Lower lobe of right lung (tissue), 2 donors: Measurements from ENCODE around the gene KCTD4. TPM values are rescaled to one million over a fixed set of nuclear protein-coding genes. Genes with fewer than 3 reads are reported as not detected.

Experiments
- ATAC-seq, 2 donors: fragments of 200-7000 bp; cut with Tn5 transposase; one replicate each; pipeline ENCODE4 v1.9.1; 2020 to 2022; ENCODE audit warnings: mild to moderate bottlenecking in 2 of 2, moderate library complexity in 2 of 2
- DNase-seq: peaks from one replicate; pipeline ENCODE4 v3.0.0-alpha.2; 2020
- H3K27ac ChIP-seq: fragments of 200-600 bp; one replicate; pipeline ENCODE4 v1.8.0; 2022
- H3K27me3 ChIP-seq: fragments of 200-600 bp; one replicate; pipeline ENCODE4 v1.8.0; 2022; ENCODE audit warnings: low read depth
- H3K36me3 ChIP-seq: fragments of 200-600 bp; one replicate; pipeline ENCODE4 v1.8.0; 2022; ENCODE audit warnings: mild to moderate bottlenecking
- H3K4me1 ChIP-seq: fragments of 200-600 bp; one replicate; pipeline ENCODE4 v1.8.0; 2022
- H3K4me3 ChIP-seq: fragments of 200-600 bp; one replicate; pipeline ENCODE4 v1.8.0; 2022; ENCODE audit warnings: mild to moderate bottlenecking
- H3K9me3 ChIP-seq: fragments of 200-600 bp; one replicate; pipeline ENCODE4 v1.8.0; 2022
- intact Hi-C: fragments of 100-400 bp; cut with DNase I; formaldehyde crosslinking; loops from one replicate; pipeline ENCODE4 v1.11.0; 2022
- total RNA-seq: library from RNA; stranded (reverse); fragmentation: NEBNext Ultra II Directional; extraction: Animal tissue kit (Norgen Biotek cat#: 25700); gene quantifications from one replicate; pipeline ENCODE4 v1.2.1, GENCODE V29; 2021
- TF ChIP-seq, protein P1 (sequence below): fragments of 200-600 bp; IDR thresholded peaks from one replicate; pipeline ENCODE4 v1.8.0; 2022; ENCODE audit warnings: antibody characterized with exemption, mild to moderate bottlenecking
- donor health status: DM: no; HTN: yes; CAD: no; lungs with severe emphysema.

Gene KCTD4
- total RNA-seq, 1 donor from 2014 or later: not detected

DNA sequence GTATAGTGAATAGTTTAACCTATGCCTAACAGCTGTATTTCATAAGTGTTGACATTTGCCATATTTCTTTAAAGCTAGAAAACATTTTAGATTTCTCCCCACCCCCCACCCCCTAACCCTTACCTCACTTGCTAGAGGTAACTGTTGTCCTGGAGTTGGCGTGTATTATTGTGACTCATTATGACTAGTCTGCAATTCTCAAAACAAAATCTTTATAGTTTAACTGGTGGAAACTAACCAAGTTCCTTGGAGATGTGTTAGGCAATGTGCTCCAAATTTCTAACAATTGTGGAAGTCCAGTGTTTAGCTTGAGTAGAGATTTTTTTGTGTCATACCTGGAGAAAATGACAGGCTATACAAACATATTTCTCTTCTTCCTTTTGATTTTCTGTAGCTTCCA, 38.0 kb downstream of the KCTD4 start:
- intact Hi-C loops: no loop called here
- Histone ChIP-seq H3K27ac (no peak overlapping the region), H3K4me3 (no peak overlapping the region), H3K27me3 (no peaks in the 10 kb centered on the region), H3K36me3 (peaks cover 6% of the 10 kb centered on the region), H3K4me1 (no peaks in the 10 kb centered on the region), H3K9me3 (no peaks in the 10 kb centered on the region)
- TF ChIP-seq, protein P1, sequence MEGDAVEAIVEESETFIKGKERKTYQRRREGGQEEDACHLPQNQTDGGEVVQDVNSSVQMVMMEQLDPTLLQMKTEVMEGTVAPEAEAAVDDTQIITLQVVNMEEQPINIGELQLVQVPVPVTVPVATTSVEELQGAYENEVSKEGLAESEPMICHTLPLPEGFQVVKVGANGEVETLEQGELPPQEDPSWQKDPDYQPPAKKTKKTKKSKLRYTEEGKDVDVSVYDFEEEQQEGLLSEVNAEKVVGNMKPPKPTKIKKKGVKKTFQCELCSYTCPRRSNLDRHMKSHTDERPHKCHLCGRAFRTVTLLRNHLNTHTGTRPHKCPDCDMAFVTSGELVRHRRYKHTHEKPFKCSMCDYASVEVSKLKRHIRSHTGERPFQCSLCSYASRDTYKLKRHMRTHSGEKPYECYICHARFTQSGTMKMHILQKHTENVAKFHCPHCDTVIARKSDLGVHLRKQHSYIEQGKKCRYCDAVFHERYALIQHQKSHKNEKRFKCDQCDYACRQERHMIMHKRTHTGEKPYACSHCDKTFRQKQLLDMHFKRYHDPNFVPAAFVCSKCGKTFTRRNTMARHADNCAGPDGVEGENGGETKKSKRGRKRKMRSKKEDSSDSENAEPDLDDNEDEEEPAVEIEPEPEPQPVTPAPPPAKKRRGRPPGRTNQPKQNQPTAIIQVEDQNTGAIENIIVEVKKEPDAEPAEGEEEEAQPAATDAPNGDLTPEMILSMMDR: no peak
- ATAC-seq: peak in 1 of 2 donors; percentile 39
- DNase-seq: no peak

DNA sequence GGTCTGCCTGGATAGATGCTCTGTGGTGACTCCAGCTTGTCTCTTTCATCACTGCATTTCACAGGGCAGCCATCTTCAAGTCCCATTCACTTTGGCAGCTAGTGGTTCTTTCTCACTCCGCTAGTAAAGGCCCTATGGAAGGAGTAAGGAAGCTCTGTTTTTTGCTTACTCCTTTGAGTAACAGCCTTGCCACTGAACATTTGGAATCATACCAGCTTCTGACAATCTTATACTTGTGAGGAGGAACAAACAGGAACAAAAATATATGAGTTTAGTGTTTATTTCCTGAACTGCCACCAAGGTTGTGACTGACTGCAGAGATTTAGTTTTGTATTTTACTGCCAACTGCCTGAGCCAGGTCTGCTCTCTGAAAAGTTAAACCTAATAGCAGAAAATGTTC, 38.7 kb downstream of the KCTD4 start:
- no peaks in the 10 kb centered on the region for H3K4me1 ChIP-seq
- peaks cover 6% of the 10 kb centered on the region for H3K36me3 ChIP-seq
- DNase-seq: no peak
- H3K9me3 ChIP-seq: no peaks in the 10 kb centered on the region
- H3K27ac ChIP-seq: no peak overlapping the region
- intact Hi-C loops: no loop called here
- TF ChIP-seq, protein P1: no peak
- no peak for ATAC-seq
- H3K4me3 ChIP-seq: no peak overlapping the region
- H3K27me3 ChIP-seq: no peaks in the 10 kb centered on the region

DNA sequence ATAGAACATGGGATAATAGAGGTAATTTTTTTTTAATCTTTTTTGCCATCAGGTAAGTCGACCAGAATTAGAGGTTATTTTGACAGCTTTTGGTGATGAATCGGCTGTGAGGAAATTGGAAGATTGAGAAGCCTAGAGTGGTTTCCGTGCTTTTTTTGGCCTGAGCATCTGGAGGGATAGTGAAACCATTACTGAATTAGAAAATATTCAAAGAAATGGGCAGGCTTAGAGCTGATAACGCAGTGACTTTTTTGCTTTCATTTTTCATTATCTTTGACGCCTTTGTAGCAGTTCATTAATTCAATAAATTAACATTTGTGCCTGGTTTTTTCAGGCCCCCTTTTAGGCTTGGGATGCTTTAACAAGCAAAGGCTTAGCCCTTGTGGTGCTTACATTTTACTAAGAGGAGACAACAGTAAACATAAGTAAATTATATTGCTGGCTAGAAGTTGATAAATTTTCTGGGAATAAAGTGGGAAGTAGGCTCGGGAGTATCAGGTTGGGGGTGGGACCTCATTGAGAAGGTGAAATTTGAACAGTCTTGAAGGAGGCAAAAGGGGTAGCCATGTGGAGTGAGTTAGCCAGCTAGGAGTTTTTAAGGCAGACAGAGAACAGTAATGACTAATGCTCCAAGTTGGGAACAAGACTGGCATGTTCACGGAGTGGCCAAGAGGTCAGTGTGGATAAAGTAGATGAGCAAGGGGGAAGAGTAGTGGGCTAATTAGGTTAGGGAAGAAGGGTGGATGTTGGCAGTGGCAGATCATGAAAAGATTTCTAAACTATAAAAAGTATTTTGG, 44.1 kb downstream of the KCTD4 start:
- H3K9me3 ChIP-seq: no peaks in the 10 kb centered on the region
- no peak overlapping the region for H3K4me3 ChIP-seq
- H3K36me3 ChIP-seq: peaks cover 19% of the 10 kb centered on the region
- no peaks in the 10 kb centered on the region for H3K4me1 ChIP-seq
- TF ChIP-seq, protein P1: no peak
- H3K27ac ChIP-seq: no peak overlapping the region
- ATAC-seq: no peak
- H3K27me3 ChIP-seq: no peaks in the 10 kb centered on the region
- intact Hi-C loops: no loop called here
- no peak for DNase-seq

DNA sequence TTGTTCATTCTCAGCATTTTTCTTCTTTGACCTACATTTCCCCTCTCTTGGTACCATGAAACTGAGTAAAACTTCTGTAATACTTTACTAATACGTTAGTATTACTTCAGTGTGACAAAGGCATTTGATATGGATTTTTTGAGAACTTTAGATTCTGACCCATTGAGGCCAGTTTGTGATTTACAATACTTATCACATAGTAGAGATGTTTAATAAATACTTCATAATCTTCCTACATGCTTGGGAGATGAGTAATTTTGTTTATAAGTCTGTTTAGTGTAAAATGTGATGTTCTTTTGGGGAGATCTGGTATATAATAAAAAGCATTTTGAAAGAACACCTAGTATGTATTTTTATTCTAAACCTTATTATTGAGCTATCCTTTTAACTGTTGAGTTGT, 50.9 kb downstream of the KCTD4 start:
- H3K36me3 ChIP-seq: peaks cover 13% of the 10 kb centered on the region
- no peak overlapping the region for H3K4me3 ChIP-seq
- intact Hi-C loops: no loop called here
- H3K27ac ChIP-seq: no peak overlapping the region
- no peak for ATAC-seq
- no peaks in the 10 kb centered on the region for H3K9me3 ChIP-seq
- no peaks in the 10 kb centered on the region for H3K27me3 ChIP-seq
- DNase-seq: no peak
- H3K4me1 ChIP-seq: no peaks in the 10 kb centered on the region
- TF ChIP-seq, protein P1: no peak

DNA sequence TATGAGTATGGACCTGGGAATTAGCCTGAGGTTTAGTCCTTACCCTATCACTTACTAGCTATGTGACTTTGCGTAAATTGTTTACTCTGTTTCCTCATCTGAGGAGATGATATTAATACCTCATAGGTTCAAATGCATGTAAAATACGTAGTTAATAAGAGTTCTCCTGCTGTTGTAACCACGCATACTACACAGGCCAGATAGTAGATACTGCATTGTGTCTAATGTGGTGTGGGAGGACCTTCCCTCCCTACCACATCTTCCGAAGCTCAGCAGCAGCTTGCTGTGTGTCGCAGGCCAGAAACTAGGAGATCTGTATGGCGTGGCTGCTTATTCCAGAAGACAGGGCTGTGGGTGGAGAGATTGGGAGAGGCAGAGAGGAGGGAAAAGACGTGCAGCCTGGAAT, 57.5 kb downstream of the KCTD4 start:
- DNase-seq (no peak), ATAC-seq (no peak)
- Histone ChIP-seq H3K36me3 (peaks cover 19% of the 10 kb centered on the region), H3K27me3 (no peaks in the 10 kb centered on the region), H3K27ac (no peak overlapping the region), H3K4me1 (no peaks in the 10 kb centered on the region), H3K4me3 (no peak overlapping the region), H3K9me3 (no peaks in the 10 kb centered on the region)
- intact Hi-C loops: no loop called here
- TF ChIP-seq, protein P1: no peak

Other genes with a start within 250 kb of the KCTD4 start
- gene NUFIP1, start 211.6 kb downstream of the KCTD4 start, total RNA-seq: 3.8 TPM
- gene GPALPP1, start 211.5 kb downstream of the KCTD4 start, total RNA-seq: 23.6 TPM
- gene GTF2F2, start 80.5 kb downstream of the KCTD4 start, total RNA-seq: 15.2 TPM
- gene TPT1, start 140.1 kb upstream of the KCTD4 start, total RNA-seq: 5,010 TPM
- 26.6 TPM for gene SLC25A30, start 217.3 kb upstream of the KCTD4 start, total RNA-seq